Ishikawa (cell line): ENCODE results near the gene CLSTN2.

Source experiments
- CEBPB ChIP-seq: IDR thresholded peaks from 2 replicates; pipeline ENCODE4 v1.6.1; 2012
- CREB1 ChIP-seq: IDR thresholded peaks from 2 replicates; pipeline ENCODE4 v1.6.1; 2012; ENCODE audit warnings: low read depth
- EGR1 ChIP-seq: IDR thresholded peaks from 2 replicates; pipeline ENCODE4 v1.6.1; 2012
- EP300 ChIP-seq: IDR thresholded peaks from 2 replicates; pipeline ENCODE4 v1.6.1; 2012; ENCODE audit warnings: borderline replicate concordance
- NFIC ChIP-seq: IDR thresholded peaks from 2 replicates; pipeline ENCODE4 v1.6.1; 2012
- RAD21 ChIP-seq: IDR thresholded peaks from 2 replicates; pipeline ENCODE4 v1.6.1; 2012; ENCODE audit warnings: low read depth
- TAF1 ChIP-seq: IDR thresholded peaks from 2 replicates; pipeline ENCODE4 v1.6.1; 2012; ENCODE audit warnings: low read depth, mild to moderate bottlenecking
- TEAD4 ChIP-seq: IDR thresholded peaks from 2 replicates; pipeline ENCODE4 v1.6.1; 2012
- USF1 ChIP-seq: IDR thresholded peaks from 2 replicates; pipeline ENCODE4 v1.6.1; 2012
- YY1 ChIP-seq: IDR thresholded peaks from 2 replicates; pipeline ENCODE4 v1.6.1; 2012; ENCODE audit warnings: low read depth
- ZBTB7A ChIP-seq: IDR thresholded peaks from 2 replicates; pipeline ENCODE4 v1.6.1; 2012; ENCODE audit warnings: low read depth
- TF ChIP-seq, protein P1 (sequence below): IDR thresholded peaks from 2 replicates; pipeline ENCODE4 v1.6.1; 2012; ENCODE audit warnings: low read depth, mild to moderate bottlenecking
- TF ChIP-seq, protein P2 (sequence below): IDR thresholded peaks from 2 replicates; pipeline ENCODE4 v1.6.1; 2012

- TF ChIP-seq, protein P1, sequence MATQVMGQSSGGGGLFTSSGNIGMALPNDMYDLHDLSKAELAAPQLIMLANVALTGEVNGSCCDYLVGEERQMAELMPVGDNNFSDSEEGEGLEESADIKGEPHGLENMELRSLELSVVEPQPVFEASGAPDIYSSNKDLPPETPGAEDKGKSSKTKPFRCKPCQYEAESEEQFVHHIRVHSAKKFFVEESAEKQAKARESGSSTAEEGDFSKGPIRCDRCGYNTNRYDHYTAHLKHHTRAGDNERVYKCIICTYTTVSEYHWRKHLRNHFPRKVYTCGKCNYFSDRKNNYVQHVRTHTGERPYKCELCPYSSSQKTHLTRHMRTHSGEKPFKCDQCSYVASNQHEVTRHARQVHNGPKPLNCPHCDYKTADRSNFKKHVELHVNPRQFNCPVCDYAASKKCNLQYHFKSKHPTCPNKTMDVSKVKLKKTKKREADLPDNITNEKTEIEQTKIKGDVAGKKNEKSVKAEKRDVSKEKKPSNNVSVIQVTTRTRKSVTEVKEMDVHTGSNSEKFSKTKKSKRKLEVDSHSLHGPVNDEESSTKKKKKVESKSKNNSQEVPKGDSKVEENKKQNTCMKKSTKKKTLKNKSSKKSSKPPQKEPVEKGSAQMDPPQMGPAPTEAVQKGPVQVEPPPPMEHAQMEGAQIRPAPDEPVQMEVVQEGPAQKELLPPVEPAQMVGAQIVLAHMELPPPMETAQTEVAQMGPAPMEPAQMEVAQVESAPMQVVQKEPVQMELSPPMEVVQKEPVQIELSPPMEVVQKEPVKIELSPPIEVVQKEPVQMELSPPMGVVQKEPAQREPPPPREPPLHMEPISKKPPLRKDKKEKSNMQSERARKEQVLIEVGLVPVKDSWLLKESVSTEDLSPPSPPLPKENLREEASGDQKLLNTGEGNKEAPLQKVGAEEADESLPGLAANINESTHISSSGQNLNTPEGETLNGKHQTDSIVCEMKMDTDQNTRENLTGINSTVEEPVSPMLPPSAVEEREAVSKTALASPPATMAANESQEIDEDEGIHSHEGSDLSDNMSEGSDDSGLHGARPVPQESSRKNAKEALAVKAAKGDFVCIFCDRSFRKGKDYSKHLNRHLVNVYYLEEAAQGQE, result no peak
- TF ChIP-seq YY1, result no peak
- no peak for TF ChIP-seq NFIC
- no peak for TF ChIP-seq CREB1
- TF ChIP-seq, protein P2, sequence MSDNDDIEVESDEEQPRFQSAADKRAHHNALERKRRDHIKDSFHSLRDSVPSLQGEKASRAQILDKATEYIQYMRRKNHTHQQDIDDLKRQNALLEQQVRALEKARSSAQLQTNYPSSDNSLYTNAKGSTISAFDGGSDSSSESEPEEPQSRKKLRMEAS, result no peak
- TF ChIP-seq ZBTB7A, result no peak
- TF ChIP-seq USF1, result no peak
- TF ChIP-seq TAF1, result no peak
- TF ChIP-seq EP300, result no peak
- no peak for TF ChIP-seq TEAD4
- TF ChIP-seq CEBPB, result no peak
- TF ChIP-seq EGR1, result no peak
- no peak for TF ChIP-seq RAD21
Observed at GRCh38 chr3:140067487-140067886, 132.5 kb downstream of the CLSTN2 start.
